Measurements from ENCODE around the gene MSI2. TPM values are rescaled to one million over a fixed set of nuclear protein-coding genes. Genes with fewer than 3 reads are reported as not detected.

MSI2 gene
- total and polyA plus RNA-seq, 12 donors, result 25.5 to 135 (median 121) TPM

GRCh38 chr17:57541472-57542394, 285.4 kb downstream of the MSI2 start:
- ATAC-seq (peak; percentile 83 to 97 (median 92)), DNase-seq (peak; percentile 63 to 84)
- no peaks in the 10 kb centered on the region for H3K36me3 ChIP-seq
- H3K9me3 ChIP-seq, result no peaks in the 10 kb centered on the region
- TF ChIP-seq CTCF (IDR thresholded peaks at IDR 0.05), result no peak
- H3K27me3 ChIP-seq, result no peaks in the 10 kb centered on the region
- WGBS, 2 donors, result 51 to 57% methylated on average over 17 of the region's 17 CpGs
- H3K4me3 ChIP-seq, result peak overlapping the region in 1 of 10 donors; percentile 1
- peaks cover 13 to 77% (median 46%) of the 10 kb centered on the region in 9 donors for H3K4me1 ChIP-seq
- H3K27ac ChIP-seq, result peak overlapping the region in 9 of 10 donors; percentile 9 to 80 (median 58)
- intact Hi-C loops (cut with DNase I), result no loop called here

- ATAC-seq (peak in 3 of 8 donors; percentile 2 to 10 (median 3)), DNase-seq (no peak)
- intact Hi-C loops (cut with DNase I), result no loop called here
- no peaks in the 10 kb centered on the region for H3K9me3 ChIP-seq
- WGBS, 2 donors, result 70 to 83% methylated on average over 4 of the region's 4 CpGs
- H3K27ac ChIP-seq, result peak overlapping the region in 8 of 10 donors; percentile 9 to 80 (median 62)
- no peaks in the 10 kb centered on the region for H3K36me3 ChIP-seq
- H3K4me3 ChIP-seq, result no peak overlapping the region
- no peak for TF ChIP-seq CTCF (IDR thresholded peaks at IDR 0.05)
- peaks cover 13 to 75% (median 50%) of the 10 kb centered on the region in 9 donors for H3K4me1 ChIP-seq
- H3K27me3 ChIP-seq, result no peaks in the 10 kb centered on the region
Measured at GRCh38 chr17:57542510-57542909, 286.2 kb downstream of the MSI2 start.

GRCh38 chr17:57543230-57543629, 286.9 kb downstream of the MSI2 start:
- intact Hi-C loops (cut with DNase I), result no loop called here
- Histone ChIP-seq H3K4me3 (no peak overlapping the region), H3K27me3 (no peaks in the 10 kb centered on the region), H3K36me3 (no peaks in the 10 kb centered on the region), H3K4me1 (peaks cover 9 to 74% (median 49%) of the 10 kb centered on the region in 9 donors), H3K9me3 (no peaks in the 10 kb centered on the region), H3K27ac (peak overlapping the region in 1 of 10 donors; percentile 80)
- no peak for DNase-seq
- TF ChIP-seq CTCF (IDR thresholded peaks at IDR 0.05), result no peak
- ATAC-seq, result no peak
- WGBS, 2 donors, result 96% methylated on average over 4 of the region's 4 CpGs

- Histone ChIP-seq H3K4me1 (peaks cover 5 to 72% (median 40%) of the 10 kb centered on the region in 9 donors), H3K4me3 (no peak overlapping the region), H3K9me3 (no peaks in the 10 kb centered on the region), H3K27ac (no peak overlapping the region), H3K27me3 (no peaks in the 10 kb centered on the region), H3K36me3 (no peaks in the 10 kb centered on the region)
- ATAC-seq (no peak), DNase-seq (no peak)
- 90 to 91% methylated on average over 5 of the region's 5 CpGs for WGBS, 2 donors
- intact Hi-C loops (cut with DNase I), result no loop called here
- no peak for TF ChIP-seq CTCF (IDR thresholded peaks at IDR 0.05)
Measured at GRCh38 chr17:57544401-57544800, 288.1 kb downstream of the MSI2 start.
